NT2/D1 (cell line): ENCODE data around the gene MTHFSD.

Source experiments
- DNase-seq: peaks from one replicate; pipeline ENCODE4 v3.0.0-alpha.2; 2011; ENCODE audit warnings: low read depth, low spot score
- H3K27me3 ChIP-seq: 2 replicates; pipeline ENCODE4 v1.6.0; 2011; ENCODE audit warnings: mild to moderate bottlenecking; ENCODE audit not compliant: insufficient read length, insufficient read depth
- H3K36me3 ChIP-seq: 2 replicates; pipeline ENCODE4 v1.6.1; 2011; ENCODE audit warnings: mild to moderate bottlenecking, low read length, mixed read lengths; ENCODE audit not compliant: insufficient read depth, insufficient read length
- H3K4me1 ChIP-seq: 2 replicates; pipeline ENCODE4 v1.5.1; 2011; ENCODE audit not compliant: insufficient read depth, insufficient read length
- H3K4me3 ChIP-seq: 2 replicates; pipeline ENCODE4 v1.5.1; 2011; ENCODE audit warnings: low read depth; ENCODE audit not compliant: insufficient read length
- H3K9ac ChIP-seq: 2 replicates; pipeline ENCODE4 v1.6.0; 2011; ENCODE audit warnings: low read depth; ENCODE audit not compliant: insufficient read length
- H3K9me3 ChIP-seq: 2 replicates; pipeline ENCODE4 v1.5.1; 2011; ENCODE audit warnings: mild to moderate bottlenecking, low read length; ENCODE audit not compliant: insufficient read depth
- SUZ12 ChIP-seq: IDR thresholded peaks from 2 replicates; pipeline ENCODE4 v1.6.1; 2011; ENCODE audit not compliant: insufficient read length, insufficient read depth; ENCODE audit errors: extremely low read depth
- YY1 ChIP-seq: IDR thresholded peaks from 2 replicates; pipeline ENCODE4 v1.6.1; 2011; ENCODE audit not compliant: insufficient read length, insufficient read depth
- ZNF274 ChIP-seq: IDR thresholded peaks from 2 replicates; pipeline ENCODE4 v1.6.1; 2011; ENCODE audit warnings: mild to moderate bottlenecking, low read depth, low read length

Gene MTHFSD

DNA sequence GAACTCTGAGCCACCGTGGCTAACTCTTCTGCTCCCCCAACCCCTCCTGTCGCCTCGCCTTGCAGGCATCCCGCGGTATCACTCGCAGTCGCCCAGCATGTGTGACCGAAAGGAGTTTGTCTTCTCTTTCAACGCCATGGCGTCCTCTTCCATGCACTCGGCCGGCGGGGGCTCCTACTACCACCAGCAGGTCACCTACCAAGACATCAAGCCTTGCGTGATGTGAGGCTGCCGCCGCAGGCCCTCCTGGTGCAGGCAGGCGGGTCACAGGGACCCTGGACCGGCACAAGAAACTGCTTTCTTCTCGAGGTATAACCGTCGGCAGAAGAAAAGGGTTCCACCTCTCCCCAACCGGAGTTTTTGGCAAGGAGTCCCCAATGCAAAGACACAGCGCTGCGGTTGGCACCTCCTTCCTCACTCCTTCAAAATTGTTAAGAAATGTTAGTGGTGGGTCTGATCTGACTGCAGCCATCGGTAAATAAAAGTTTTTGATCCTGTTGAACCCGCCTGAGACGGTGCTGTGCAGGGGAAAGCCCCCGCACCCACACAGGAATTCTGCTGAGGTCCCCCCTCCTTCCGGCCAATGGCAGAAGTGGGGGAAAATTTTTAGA is 42.1 kb downstream of the MTHFSD start:
- peaks cover 24% of the 10 kb centered on the region for H3K4me1 ChIP-seq
- peak overlapping the region; percentile 36 for H3K9ac ChIP-seq
- H3K36me3 ChIP-seq: no peaks in the 10 kb centered on the region
- peaks cover 99% of the 10 kb centered on the region for H3K27me3 ChIP-seq
- TF ChIP-seq ZNF274 (no peak), YY1 (no peak), SUZ12 (peak; percentile 55)
- no peak overlapping the region for H3K4me3 ChIP-seq
- no peak for DNase-seq
- H3K9me3 ChIP-seq: no peaks in the 10 kb centered on the region

DNA sequence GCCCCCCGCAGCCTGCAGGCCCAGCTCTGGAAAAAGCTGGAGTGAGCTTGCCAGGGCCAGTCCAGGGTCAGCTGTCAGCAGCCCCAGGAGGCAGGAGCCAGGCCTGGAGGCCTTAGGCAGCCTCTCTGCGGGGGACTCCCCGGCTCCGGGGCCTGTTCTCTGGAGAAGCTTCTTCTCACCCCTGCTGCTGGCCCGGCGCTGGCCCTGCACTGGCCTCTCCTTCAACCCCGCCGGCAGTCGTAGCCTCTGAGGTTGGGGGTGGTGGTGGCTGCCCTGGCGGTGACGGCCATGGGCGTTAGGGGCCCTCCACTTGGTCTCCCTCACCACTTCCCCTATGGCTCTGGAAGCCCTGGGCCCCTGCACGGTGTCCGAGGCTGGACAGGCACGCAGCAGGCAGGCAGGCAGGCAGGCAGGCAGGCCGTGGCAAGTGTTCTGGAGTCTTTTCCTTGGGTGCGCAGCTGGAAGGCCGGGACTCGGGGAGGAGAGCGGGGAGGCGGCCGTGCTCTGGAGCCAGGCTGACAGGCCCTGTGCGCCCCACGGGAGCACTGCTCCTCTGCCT is 42.7 kb downstream of the MTHFSD start:
- H3K9ac ChIP-seq: peak overlapping the region; percentile 36
- no peak overlapping the region for H3K4me3 ChIP-seq
- peaks cover 99% of the 10 kb centered on the region for H3K27me3 ChIP-seq
- no peak for TF ChIP-seq YY1
- TF ChIP-seq SUZ12: peak; percentile 95
- peaks cover 29% of the 10 kb centered on the region for H3K4me1 ChIP-seq
- H3K9me3 ChIP-seq: no peaks in the 10 kb centered on the region
- no peak for DNase-seq
- H3K36me3 ChIP-seq: no peaks in the 10 kb centered on the region

- no peak overlapping the region for H3K4me3 ChIP-seq
- H3K9ac ChIP-seq: peak overlapping the region; percentile 21
- peaks cover 31% of the 10 kb centered on the region for H3K4me1 ChIP-seq
- H3K9me3 ChIP-seq: no peaks in the 10 kb centered on the region
- H3K27me3 ChIP-seq: peaks cover 99% of the 10 kb centered on the region
- DNase-seq: no peak
- TF ChIP-seq YY1 (no peak), SUZ12 (no peak), ZNF274 (no peak)
- H3K36me3 ChIP-seq: no peaks in the 10 kb centered on the region
Observed at GRCh38 chr16:86511317-86512161, 43.5 kb downstream of the MTHFSD start.

GRCh38 chr16:86510465-86511261 is 44.4 kb downstream of the MTHFSD start, which contains the start of gene FOXF1:
FOXF1 (plus strand) TSS chr16:86510527; CDS start chr16:86510570, 43 bp downstream.
- H3K4me1 ChIP-seq: peaks cover 29% of the 10 kb centered on the region
- H3K27me3 ChIP-seq: peaks cover 99% of the 10 kb centered on the region
- peak within 1 kb of the TSS; percentile 28 for H3K4me3 ChIP-seq
- TF ChIP-seq ZNF274 (no peak), YY1 (no peak), SUZ12 (peak; percentile 98)
- H3K9ac ChIP-seq: peak within 1 kb of the TSS; percentile 50
- H3K36me3 ChIP-seq: no peaks in the 10 kb centered on the region
- DNase-seq: no peak
- H3K9me3 ChIP-seq: no peaks in the 10 kb centered on the region

DNA sequence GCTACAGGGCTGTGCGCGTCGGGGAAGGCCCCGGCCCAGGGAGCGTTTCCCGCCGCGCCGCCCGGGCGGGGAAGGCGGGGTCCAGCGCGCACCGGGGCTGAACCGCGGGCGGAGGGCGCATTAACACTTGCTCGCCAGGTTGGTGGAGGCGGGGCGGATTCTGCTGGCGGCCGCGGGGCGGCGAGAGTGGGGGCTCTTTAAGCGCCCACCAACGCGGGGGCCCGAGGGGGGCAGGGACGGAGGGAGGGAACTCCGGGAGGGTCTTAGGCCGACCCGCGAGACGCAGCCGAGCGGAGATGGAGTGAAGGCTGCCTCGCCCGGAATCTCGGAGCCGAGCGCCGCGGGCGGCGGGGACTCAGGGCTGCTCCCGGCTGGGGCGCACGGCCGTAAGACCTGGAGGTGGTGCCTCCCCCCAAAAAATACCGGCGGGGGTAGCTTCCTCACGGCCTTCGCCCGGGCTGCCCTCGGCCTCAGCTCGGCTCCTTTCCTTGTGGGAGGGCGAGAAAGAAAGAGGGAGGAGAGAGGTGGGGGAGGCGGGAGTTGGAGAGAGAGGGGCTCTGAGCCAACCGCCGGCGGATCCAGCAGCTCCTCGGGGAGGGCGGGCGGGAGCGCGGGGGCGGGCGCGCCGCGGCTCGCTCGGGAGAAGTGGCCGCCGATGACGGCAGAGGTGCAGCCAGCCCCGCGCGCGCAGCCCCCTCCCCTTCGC is 45.1 kb downstream of the MTHFSD start:
- Histone ChIP-seq H3K4me1 (peaks cover 29% of the 10 kb centered on the region), H3K36me3 (no peaks in the 10 kb centered on the region), H3K9ac (peak overlapping the region; percentile 50), H3K9me3 (no peaks in the 10 kb centered on the region), H3K4me3 (peak overlapping the region; percentile 27), H3K27me3 (peaks cover 98% of the 10 kb centered on the region)
- TF ChIP-seq YY1 (no peak), ZNF274 (no peak), SUZ12 (no peak)
- no peak for DNase-seq

DNA sequence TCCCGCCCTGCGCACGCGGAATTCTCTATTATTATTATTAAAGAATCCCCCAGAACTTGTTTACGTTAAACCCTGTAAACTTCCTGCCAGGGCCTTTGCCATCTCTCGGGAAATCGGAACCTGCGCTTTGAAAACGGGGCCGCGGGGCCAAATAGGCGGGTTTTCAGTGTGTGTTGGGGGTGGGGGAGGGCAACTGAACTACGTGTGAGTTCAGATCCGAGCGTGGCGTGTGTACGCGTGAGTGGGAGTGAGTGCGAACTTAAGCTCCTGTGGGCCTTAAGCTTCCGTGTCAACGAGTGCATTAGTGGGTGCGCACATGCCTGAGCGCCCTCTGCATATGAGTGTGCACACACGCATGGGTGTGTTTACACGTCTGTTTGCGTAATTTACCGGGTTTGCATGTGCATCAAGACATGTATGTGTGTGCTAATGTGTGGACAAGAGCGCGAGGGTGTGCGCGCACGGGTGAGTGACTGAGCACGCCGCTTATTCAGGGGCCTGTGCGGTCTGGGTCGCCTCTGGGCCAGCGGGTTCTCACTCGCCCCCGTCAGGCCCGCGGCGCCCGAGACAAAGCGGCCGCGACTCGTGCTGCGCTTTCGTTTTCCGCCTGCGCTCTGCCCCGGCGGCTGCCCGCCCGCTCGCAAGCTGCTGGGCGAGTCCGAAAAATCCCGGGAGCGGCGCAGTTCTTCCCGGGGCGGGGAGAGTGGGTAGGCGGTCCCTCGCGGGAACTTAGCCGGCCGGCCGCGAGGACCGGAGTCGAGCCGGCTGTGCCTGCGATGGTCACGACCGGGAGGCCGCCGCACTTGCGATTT is 45.9 kb downstream of the MTHFSD start:
- H3K4me1 ChIP-seq: peaks cover 29% of the 10 kb centered on the region
- peak overlapping the region; percentile 50 for H3K9ac ChIP-seq
- no peak for DNase-seq
- H3K36me3 ChIP-seq: no peaks in the 10 kb centered on the region
- TF ChIP-seq SUZ12 (no peak), ZNF274 (no peak), YY1 (no peak)
- H3K4me3 ChIP-seq: peak overlapping the region; percentile 37
- H3K9me3 ChIP-seq: no peaks in the 10 kb centered on the region
- H3K27me3 ChIP-seq: peaks cover 98% of the 10 kb centered on the region
